ENCODE results near the gene MOCS1. TPM values are rescaled to one million over a fixed set of nuclear protein-coding genes. Genes with fewer than 3 reads are reported as not detected.

MOCS1 gene
- total and polyA plus RNA-seq, 4 donors, result 10.3 to 23.0 (median 19.2) TPM

DNA sequence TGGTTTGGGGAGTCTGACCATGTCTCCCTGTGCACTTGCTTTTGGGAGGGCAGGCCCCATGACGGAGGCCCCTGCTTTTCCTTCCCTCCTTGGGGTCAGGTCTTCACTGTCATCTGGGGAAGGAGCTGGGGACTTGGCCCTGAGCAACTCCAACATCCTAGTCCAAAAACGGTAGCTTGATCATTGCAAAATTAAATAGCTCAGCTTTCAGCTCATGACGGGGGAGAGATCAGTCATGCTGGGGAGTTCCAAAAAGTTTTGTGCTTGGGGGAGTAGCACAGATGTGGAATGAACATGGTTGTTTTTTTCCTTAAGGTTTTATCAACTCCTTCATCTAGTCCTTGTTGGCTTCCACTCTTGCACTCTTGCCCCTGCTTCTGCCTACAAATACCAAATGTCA lies 60.8 kb downstream of the MOCS1 start:
- H3K4me3 ChIP-seq, result no peak overlapping the region
- ATAC-seq (ENCODE audit: insufficient read depth, low FRiP score) (no peak), DNase-seq (no peak)
- WGBS, 2 donors, result 85 to 87% methylated on average over 3 of the region's 3 CpGs
- H3K27ac ChIP-seq (ENCODE audit: low read depth in 1 of 2, low read length in 1 of 2), result no peak overlapping the region
- no peak overlapping the region for H3K9ac ChIP-seq (ENCODE audit: insufficient read depth in 1 of 2, low read length in 2 of 2)
- H3K36me3 ChIP-seq (ENCODE audit: control insufficient read depth in 4 of 4, insufficient read depth in 4 of 4, low read length in 4 of 4), result peaks cover 0 to 49% (median 23%) of the 10 kb centered on the region in 4 donors
- no peaks in the 10 kb centered on the region for H3K4me1 ChIP-seq (ENCODE audit: control insufficient read depth in 5 of 5, insufficient read depth in 5 of 5, low read length in 5 of 5)
- H3K27me3 ChIP-seq (ENCODE audit: control insufficient read depth in 3 of 3, insufficient read depth in 3 of 3, low read length in 2 of 3), result no peaks in the 10 kb centered on the region
- TF ChIP-seq, protein P1, sequence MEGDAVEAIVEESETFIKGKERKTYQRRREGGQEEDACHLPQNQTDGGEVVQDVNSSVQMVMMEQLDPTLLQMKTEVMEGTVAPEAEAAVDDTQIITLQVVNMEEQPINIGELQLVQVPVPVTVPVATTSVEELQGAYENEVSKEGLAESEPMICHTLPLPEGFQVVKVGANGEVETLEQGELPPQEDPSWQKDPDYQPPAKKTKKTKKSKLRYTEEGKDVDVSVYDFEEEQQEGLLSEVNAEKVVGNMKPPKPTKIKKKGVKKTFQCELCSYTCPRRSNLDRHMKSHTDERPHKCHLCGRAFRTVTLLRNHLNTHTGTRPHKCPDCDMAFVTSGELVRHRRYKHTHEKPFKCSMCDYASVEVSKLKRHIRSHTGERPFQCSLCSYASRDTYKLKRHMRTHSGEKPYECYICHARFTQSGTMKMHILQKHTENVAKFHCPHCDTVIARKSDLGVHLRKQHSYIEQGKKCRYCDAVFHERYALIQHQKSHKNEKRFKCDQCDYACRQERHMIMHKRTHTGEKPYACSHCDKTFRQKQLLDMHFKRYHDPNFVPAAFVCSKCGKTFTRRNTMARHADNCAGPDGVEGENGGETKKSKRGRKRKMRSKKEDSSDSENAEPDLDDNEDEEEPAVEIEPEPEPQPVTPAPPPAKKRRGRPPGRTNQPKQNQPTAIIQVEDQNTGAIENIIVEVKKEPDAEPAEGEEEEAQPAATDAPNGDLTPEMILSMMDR (IDR thresholded peaks at IDR 0.05; ENCODE audit: control extremely low read depth, extremely low read depth), result no peak
- H3K9me3 ChIP-seq (ENCODE audit: control insufficient read depth in 4 of 4, insufficient read depth in 3 of 4, low read length in 3 of 4), result no peaks in the 10 kb centered on the region

DNA sequence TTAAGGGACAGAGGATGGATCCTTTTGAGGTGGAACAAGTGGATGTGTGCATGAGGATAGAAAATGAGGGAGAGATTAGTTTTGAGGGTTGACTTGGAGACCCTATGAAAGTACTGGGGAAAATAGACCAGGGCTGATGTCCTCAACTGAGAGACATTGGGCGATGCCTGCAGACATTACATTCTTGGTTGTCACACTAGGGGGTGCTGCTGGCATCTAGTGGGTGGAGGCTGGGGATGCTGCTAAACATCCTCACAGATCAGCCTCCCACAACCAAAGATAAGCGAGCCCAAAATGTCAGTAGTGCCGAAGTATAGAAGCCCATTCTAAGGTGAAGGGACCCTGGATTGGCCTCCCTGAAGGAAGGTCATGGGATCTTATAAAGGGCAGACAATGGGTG lies 63.3 kb downstream of the MOCS1 start:
- no peaks in the 10 kb centered on the region for H3K27me3 ChIP-seq (ENCODE audit: control insufficient read depth in 3 of 3, insufficient read depth in 3 of 3, low read length in 2 of 3)
- H3K36me3 ChIP-seq (ENCODE audit: control insufficient read depth in 4 of 4, insufficient read depth in 4 of 4, low read length in 4 of 4), result peaks cover 0 to 40% (median 20%) of the 10 kb centered on the region in 4 donors
- DNase-seq (no peak), ATAC-seq (ENCODE audit: insufficient read depth, low FRiP score) (no peak)
- TF ChIP-seq, protein P1 (IDR thresholded peaks at IDR 0.05; ENCODE audit: control extremely low read depth, extremely low read depth), result no peak
- no peak overlapping the region for H3K27ac ChIP-seq (ENCODE audit: low read depth in 1 of 2, low read length in 1 of 2)
- H3K9me3 ChIP-seq (ENCODE audit: control insufficient read depth in 4 of 4, insufficient read depth in 3 of 4, low read length in 3 of 4), result no peaks in the 10 kb centered on the region
- no peak overlapping the region for H3K9ac ChIP-seq (ENCODE audit: insufficient read depth in 1 of 2, low read length in 2 of 2)
- WGBS, 2 donors, result 97 to 100% methylated on average over 3 of the region's 3 CpGs
- H3K4me1 ChIP-seq (ENCODE audit: control insufficient read depth in 5 of 5, insufficient read depth in 5 of 5, low read length in 5 of 5), result no peaks in the 10 kb centered on the region
- no peak overlapping the region for H3K4me3 ChIP-seq

DNA sequence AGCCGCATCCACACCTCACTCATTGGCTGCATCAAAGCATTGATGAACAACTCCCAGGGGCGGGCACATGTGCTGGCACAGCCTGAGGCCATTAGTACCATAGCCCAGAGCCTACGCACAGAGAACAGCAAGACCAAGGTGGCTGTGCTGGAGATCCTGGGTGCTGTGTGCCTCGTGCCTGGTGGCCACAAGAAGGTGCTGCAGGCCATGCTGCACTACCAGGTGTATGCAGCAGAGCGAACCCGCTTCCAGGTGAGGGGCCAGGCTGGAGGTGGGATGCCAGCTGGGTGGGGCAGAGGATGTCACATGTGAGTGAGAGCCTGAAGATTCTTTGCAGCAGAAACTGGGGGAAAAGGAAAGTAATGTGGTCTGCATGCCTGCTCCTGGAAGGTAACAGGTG lies 66.7 kb downstream of the MOCS1 start:
- no peaks in the 10 kb centered on the region for H3K27me3 ChIP-seq (ENCODE audit: control insufficient read depth in 3 of 3, insufficient read depth in 3 of 3, low read length in 2 of 3)
- WGBS, 2 donors, result 84 to 87% methylated on average over 6 of the region's 6 CpGs
- DNase-seq (no peak), ATAC-seq (ENCODE audit: insufficient read depth, low FRiP score) (no peak)
- TF ChIP-seq, protein P1 (IDR thresholded peaks at IDR 0.05; ENCODE audit: control extremely low read depth, extremely low read depth), result no peak
- H3K4me1 ChIP-seq (ENCODE audit: control insufficient read depth in 5 of 5, insufficient read depth in 5 of 5, low read length in 5 of 5), result no peaks in the 10 kb centered on the region
- H3K27ac ChIP-seq (ENCODE audit: low read depth in 1 of 2, low read length in 1 of 2), result no peak overlapping the region
- peaks cover 0 to 26% (median 13%) of the 10 kb centered on the region in 4 donors for H3K36me3 ChIP-seq (ENCODE audit: control insufficient read depth in 4 of 4, insufficient read depth in 4 of 4, low read length in 4 of 4)
- no peaks in the 10 kb centered on the region for H3K9me3 ChIP-seq (ENCODE audit: control insufficient read depth in 4 of 4, insufficient read depth in 3 of 4, low read length in 3 of 4)
- H3K4me3 ChIP-seq, result no peak overlapping the region
- no peak overlapping the region for H3K9ac ChIP-seq (ENCODE audit: insufficient read depth in 1 of 2, low read length in 2 of 2)

All from lung (tissue), 12 donors.